ENCODE data around the gene SFSWAP.
"Not testable (repeated sequence)": the region's sequence is repeated elsewhere in the genome, so short reads cannot be mapped to it uniquely, and the experiment has no call there.

Gene SFSWAP

DNA sequence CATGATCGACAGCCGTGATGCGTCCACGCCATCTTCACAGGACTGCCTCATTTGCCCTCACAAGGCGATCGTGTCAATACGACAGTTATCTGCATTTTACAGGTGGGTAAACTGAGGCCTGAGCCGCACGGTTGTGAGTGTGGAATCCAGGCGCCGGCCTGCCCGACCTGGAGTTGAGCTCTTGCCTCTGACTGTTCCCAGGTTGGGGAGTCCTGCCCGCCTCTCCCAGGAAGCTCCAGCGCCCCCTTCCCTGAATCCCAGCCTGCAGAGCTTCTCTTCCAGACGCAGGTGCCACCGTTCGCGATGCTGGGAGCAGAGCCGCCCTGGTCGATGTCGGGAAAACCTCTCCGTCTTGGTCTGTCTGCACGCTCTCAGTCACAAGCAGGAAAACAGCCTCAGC lies 31.1 kb upstream of the SFSWAP start:
- DNase-seq (ENCODE audit: low read depth): not testable (repeated sequence)

DNA sequence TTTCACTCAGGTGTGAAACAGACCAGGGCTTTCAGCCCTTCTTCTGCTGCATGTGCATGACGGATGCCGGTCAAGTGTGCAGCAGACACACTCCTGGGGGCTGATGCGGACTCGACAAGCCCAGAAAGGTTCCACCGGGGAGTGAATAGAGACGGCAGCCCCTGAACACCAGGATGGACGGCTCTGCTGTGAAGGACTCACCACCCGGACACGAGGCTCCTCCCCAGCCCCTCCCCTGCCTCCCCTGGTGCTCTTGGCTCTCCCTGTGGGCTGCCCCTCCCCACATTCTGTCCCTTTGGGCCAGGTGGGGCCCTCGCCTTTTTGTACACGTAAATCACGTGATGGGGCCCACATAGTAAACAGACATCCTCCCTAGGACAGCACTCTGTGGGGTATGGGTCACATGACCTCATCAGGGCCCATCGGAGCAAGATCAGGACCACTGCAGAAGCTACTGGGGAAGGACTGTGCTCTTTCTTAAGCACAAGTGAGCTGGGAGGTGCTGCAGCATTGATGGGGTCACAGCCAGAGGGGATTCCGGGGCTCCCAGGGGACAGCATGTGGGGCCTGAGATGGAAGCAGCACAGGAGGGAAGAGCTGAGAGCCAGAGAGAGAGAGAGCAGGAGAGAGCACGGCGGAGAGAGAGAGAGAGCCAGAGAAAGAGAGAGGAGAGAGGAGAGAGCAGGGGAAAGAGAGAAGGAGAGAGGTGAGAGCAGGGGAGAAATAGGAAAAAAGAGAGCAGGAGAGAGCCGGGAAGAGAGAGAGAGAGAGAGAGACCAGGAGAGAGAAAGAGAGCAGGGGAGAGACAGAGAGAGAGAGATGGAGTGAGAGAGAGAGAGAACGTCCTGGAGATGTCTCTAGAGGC lies 30.3 kb upstream of the SFSWAP start:
- not testable (repeated sequence) for DNase-seq (ENCODE audit: low read depth)

DNA sequence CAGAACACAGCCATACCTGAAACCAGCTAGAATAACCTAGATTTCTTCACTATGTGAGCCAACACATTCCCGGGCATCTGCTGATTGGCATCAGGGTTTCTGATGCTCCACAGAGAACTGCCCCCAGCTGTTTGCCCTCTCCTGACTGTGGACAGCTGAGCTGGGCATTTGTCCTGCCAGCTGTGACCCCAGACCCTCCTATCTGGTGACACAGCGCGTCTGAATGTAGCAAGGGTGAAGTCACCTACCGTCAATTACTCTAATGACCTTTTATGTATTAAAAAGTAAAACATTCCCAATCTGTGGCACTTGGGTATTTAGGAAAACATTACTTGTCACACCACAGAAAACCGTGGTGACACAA lies 29.7 kb upstream of the SFSWAP start:
- DNase-seq (ENCODE audit: low read depth): no peak

DNA sequence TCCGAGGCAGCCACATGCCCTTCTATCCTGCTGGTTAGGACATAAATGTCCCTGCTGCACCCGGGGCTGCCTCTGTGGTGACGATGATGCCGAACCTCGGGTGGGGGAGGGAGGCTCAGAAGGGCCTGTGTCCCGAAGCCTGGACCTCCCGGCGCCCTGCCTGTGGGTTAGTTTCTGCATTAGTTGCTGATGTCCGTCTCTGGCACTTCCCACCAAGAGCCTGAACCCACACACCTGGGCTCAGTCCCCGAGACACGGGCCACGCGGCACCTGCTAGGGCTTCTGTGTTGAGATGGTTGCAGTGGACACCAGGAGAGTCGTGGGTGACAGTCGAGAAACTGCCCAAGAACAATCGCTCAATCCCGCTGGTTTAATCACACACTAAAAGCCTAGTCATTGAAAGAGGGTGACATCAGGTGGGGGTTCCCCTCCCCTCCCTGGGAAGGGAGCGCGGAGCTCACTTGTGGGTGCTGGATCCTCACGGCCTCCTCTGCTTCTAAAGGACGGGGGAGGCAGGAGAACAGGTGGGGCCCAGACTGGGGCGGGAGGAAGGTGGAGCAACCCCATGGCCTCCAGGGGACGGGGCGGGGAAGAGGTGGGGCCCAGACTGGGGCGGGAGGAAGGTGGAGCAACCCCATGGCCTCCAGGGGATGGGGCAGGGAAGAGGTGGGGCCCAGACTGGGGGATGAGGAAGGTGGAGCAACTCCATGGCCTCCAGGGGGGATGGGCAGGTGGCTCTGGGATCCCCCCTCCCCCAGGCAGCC lies 29.0 kb upstream of the SFSWAP start:
- DNase-seq (ENCODE audit: low read depth): not testable (repeated sequence)

DNA sequence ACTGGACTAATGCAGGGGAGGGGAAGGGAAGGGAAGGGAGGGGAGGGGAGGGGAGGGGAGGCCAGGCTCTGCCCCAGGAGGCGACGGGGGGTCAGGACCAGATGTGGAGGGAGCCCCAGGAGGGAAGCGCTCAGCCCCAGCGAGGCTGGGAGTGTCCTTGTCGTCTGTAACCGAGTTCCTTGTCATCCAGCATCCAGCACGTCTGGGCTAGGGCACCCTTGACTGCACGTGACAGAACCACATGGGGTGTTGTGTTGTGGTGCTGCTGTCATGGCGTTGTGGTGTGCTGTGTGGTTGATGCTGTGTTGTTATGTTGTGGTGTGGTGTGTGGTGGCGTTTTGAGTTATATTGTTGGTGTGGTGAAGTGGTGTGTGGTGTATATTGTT lies 28.4 kb upstream of the SFSWAP start:
- DNase-seq (ENCODE audit: low read depth): no peak

DNA sequence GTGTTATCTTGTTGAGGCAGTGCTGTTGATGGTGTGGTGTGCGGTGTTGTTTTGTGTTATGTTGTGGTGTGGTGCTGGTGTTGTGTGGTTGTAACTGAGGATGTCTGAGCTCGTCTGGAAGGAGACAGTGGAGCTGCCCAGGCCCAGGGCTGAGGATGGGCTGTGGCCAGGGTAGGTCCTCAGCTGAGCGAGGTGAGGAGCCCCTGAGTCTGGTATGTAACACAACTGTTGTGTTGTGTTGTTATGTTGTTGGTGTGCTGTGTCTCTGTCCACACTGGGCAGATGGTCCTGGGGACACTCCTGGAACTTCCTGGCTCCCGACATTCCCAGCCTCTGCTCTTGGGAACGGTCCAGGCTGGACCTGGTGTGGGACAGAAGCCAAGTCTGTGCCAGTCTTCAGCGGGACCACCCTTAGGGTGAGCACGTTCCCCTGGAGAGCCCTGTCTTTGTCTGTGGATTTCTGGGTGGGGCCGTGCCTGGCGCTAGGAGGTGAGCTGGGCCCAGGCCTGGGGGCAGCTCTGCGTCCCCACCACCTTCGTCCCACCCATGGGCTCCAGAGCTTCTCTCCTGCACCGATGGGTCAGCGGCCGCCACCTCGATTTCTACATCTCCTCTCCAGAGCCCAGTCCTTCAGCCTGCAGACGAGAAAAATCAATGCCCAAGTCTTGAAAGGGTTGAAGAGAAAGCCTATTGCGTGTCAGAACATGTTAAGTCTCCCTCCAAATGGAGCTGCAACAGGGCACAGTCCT lies 27.4 kb upstream of the SFSWAP start:
- DNase-seq (ENCODE audit: low read depth): no peak

DNA sequence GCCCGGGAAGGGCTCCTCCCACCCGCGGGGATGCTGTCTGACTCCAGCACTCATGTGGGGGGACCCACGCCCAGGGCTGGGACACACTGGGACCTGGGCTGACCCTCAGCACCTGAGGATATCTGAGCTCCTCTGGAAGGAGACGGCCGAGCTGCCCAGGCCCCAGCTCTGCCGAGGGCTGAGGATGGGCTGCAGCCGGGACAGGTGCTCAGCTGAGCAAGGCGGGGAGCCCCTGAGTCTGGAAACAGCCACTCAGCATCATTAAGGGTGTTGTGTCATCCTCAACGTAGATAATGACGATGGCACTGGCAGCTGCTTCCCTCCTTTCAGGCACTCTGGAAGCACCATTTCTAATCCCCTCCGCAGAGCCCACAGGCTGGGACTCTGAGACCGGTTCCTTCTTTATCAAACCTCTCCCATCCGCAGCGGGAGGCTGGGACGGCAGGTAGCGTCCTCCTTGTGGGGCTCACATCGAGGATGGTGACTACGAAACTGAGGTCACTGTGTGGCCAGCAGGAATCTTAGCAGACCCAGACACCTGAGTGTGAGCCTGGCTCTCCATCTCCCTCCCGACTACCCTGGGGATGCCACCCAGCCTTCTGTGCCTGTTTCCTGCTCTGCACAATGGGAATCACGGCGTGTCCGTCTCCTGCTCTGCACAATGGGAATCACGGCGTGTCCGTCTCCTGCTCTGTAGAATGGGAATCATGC lies 26.7 kb upstream of the SFSWAP start:
- DNase-seq (ENCODE audit: low read depth): no peak

DNA sequence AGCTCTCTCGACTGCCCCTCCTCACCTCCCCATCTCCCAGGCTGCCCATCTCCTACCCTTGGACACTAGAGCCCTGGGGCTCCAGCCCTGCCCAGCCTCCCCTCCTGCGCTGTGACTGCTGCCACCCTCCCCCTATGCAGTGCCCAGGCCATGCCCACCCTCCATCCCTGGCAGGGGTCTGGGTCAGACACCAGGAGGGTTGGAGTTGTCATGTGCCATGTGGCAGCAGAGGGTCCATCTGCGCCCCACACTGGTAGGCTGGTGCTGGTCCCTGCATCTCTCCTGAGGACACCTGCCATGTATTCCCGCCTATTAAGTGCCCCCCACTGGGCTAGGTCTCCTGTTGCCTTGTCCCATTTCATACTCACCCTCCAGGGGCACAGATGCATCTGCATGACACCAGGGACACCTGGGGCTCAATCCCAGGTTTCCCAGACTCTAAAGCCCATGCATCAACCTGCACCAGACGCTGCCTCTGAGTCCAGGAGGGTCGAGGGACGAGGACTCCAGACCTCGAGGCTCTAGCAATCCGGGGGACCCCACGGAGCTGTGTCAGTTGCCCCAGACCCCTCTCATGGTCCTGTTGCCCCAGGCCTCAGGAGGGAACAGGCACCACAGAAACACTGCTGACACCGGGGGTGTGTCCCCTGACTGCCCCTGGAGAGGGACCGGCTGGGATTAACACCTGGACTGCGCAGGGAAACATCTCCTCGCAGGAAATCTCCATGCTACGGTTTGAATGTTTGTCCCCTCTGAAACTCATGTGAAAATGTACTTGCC lies 23.4 kb upstream of the SFSWAP start:
- no peak for DNase-seq (ENCODE audit: low read depth)

DNA sequence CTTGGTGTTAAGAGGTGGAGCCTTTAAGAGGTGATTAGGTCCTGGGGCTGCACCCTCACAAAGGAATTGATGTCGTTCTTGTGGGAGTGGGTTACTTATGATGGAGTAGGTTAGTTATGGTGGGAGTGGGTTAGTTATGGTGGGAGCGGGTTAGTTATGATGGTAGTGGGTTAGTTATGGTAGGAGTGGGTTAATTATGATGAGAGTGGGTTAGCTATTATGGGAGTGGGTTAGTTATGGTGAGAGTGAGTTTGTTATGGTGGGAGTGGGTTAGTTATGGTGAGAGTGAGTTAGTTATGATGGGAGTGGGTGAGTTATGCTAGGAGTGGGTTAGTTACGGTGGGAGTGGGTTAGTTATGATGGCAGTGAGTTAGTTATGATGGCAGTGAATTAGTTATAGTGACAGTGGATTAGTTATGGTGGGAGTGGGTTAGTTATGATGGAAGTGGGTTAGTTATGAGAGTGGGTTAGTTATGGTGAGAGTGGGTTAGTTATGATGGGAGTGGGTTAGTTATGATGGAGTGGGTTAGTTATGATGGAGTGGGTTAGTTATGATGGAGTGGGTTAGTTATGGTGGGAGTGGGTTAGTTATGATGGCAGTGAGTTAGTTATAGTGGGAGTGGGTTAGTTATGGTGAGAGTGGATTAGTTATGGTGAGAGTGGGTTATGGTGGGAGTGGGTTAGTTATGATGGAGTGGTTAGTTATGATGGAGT lies 22.6 kb upstream of the SFSWAP start:
- DNase-seq (ENCODE audit: low read depth): no peak

DNA sequence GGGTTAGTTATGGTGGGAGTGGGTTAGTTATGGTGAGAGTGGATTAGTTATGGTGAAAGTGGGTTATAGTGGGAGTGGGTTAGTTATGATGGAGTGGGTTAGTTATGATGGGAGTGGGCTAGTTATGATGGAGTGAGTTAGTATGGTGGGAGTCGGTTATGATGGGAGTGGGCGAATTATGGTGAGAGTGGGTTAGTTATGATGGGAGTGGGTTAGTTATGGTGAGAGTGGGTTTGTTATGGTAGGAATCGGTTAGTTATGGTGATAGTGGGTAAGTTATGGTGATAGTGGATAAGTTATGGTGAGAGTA lies 22.1 kb upstream of the SFSWAP start:
- DNase-seq (ENCODE audit: low read depth): no peak

DNA sequence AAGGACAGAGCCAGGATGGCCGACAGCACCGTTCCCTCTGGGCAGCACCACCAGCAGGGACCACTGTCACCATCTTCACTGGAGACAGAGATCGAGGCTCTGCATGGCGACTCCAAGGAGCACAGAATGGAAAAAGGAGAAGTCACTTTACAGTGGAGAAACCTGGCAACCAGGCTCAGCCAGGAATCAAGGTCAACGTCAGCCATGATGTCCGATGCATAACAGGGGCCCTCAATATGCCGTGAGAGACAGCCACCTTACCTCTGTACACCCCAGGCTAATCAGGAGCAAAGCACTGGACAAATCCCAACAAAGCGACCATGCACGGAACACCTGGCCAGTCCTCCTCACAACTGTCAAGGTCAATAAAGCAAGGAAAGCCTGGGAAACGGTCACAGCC lies 20.6 kb upstream of the SFSWAP start:
- DNase-seq (ENCODE audit: low read depth): no peak

DNA sequence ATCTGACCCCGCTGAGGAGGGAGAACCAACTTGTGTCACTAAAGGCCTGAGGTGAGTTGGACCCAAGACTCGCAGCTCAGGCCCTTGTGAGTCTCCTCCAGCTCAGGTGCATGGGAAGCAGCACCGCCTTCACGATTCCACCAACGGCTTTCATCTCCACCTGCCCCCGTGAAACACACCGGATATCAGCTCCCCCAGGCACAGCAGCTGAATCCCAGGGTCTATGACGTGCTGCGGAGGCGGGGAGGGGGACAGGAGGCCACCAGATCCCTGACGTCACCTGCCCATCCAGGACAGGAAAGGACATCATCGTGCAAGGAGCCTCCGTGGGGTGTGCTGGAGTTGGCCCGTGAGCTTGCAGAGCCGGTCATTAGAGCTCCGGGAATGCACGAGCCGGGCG lies 18.5 kb upstream of the SFSWAP start:
- DNase-seq (ENCODE audit: low read depth): no peak

DNA sequence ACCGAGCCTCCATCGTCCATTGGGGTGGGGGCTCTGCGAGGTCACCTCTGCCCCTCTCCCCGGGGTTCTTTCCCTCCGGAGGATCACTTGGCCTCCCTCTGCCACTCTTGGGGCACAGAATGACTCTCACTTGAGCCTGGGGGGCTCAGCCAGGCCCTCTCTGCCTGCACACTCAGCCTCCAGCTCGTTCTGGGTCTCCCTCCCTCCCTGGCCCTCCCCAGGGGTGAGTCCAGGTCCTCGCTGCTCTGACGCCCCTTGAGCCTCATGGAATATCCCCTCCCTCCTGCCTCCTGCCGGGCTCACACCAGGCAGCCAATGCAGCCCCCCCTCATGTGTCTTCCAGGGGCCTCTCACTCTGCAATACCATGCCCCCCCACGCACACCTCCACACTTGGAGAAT lies 17.7 kb upstream of the SFSWAP start:
- DNase-seq (ENCODE audit: low read depth): no peak

DNA sequence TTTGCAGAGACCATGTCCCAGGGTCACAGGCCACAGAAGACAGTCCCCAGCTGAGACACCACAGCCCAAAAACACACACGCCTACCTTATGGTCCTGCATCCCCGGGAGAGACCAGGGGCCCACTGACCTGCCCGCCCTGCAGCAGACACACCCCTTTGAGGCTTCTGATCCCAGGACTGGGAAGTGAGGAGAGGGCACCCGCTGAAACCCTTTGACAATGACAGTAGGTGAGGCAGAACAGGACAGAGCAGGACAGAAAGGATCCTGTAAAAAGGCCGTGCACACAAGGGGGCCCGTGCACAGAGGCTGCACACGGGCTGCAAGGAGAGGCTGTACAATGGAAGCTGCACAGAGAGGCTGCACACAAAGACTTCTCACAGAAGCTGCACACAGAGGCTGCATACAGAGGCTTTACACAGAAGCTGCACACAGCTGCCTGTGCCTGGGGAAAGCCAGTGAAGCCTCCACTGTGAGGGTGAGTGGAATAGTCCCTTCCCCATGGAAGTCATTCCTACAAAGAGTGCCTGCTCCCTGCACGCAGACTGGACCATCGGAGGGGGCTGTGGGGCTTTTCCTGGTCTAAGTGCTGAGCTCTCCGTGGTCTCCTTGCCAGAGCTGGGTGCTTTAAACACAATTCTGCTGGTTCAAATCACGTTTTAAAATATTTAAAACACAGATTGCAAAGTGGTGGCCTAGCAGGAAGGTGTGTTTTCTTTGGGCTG lies 16.6 kb upstream of the SFSWAP start:
- no peak for DNase-seq (ENCODE audit: low read depth)

DNA sequence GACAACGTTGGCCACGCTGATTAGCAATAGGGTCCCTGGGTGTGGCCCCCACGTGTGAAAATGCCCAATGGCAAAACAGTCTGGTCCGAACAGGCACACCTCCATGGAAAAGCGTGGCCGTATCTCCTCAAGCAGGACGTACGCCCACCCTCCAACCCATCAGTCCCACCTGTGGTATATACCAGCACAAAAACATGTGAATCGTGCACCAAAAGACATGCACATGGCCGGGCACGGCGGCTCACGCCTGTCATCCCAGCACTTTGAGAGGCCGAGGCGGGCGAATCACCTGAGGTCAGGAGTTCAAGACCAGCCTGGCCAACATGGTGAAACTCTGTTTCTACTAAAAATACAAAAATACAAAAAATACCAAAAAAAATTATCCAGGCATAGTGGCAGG lies 14.9 kb upstream of the SFSWAP start:
- DNase-seq (ENCODE audit: low read depth): no peak

DNA sequence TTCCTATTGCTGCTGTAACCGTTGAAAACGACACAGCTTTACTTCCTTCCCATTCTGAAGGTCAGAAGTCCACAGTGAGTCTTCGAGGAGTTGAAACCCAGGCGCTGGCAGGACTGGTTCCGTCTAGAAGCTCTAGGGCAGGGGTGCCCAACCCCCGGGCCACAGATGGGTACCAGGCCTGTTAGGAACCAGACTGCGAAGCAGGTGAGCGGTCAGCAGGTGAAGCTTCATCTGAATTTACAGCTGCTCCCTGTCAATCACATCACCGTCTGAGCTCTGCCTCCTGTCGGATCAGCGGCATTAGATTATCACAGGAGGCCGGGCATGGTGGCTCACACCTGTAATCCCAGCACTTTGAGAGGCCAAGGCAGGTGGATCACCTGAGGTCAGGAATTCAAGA lies 12.6 kb upstream of the SFSWAP start:
- DNase-seq (ENCODE audit: low read depth): no peak

DNA sequence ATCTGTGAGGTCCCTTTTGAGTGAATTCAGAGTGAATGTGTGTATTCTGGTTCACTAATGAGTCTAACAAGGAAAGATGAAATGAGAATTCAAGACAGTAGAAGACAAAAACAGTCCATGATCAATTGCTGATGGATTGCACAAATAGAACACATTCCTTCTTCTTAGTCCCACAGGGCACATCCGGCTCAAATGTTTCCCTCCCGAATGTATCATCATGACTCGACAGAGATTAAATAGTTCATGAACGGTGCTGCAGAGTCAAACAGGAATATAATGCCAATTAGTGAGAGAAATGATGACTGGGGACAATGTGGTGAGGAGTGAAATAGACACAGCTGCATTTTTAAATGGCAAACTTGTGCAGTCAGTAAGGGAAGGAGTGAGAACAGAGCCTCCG lies 11.5 kb upstream of the SFSWAP start:
- no peak for DNase-seq (ENCODE audit: low read depth)

DNA sequence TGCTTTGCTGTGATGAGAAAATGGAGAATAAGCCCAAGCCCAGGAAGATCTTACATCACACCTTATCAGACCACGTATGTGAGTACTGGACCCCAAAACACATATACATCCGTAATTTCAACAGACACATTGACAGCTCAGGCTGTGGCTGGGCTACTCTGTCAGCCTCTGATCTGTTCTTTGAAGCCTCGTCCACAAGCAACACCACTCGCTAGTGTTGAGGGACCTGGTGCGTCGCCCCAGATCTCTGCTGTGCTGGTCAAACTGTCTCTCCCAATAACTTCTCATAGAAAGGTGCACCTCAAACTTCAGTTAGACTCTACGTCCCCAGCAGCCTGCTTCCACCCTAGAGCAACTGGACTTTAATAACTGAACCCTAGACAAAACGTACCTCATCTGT lies 10.6 kb upstream of the SFSWAP start:
- DNase-seq (ENCODE audit: low read depth): no peak

DNA sequence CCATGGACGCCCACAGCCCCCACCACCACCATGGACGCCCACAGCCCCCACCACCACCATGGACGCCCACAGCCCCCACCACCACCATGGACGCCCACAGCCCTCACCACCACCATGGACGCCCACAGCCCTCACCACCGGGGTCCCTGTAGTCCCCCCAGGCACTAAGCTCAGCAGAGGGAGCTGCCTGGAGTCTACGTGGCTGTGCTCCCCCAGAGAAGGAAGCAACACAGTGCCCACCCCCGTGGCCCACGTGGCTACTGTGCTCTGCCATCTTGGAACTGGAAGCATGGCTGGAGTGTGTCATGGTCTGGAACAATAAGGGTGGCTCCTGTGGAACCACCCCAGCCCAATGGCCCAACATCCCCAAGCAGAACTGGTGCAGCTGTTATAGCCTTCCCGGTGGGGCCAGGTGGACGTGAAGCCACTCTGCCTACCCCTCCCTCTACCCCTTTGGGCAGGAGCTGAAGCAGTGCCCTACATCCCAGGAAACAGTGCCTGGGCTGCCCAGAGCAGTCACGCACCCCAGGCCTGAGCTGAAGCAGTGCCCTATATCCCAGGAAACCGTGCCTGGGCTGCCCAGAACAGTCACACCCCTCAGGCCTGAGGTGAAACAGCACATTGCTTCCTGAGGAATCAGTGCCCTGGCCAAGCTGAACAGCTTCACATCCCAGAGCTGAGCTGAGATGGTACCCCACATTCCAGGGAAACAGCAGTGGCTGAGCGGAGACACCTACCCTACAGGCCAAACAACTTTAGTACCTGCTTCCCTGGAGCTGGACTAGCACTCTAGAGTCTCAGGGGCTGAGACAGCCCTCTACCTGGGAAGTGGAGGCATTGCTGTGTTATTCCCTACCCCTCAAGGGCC lies 9.0 kb upstream of the SFSWAP start:
- no peak for DNase-seq (ENCODE audit: low read depth)

DNA sequence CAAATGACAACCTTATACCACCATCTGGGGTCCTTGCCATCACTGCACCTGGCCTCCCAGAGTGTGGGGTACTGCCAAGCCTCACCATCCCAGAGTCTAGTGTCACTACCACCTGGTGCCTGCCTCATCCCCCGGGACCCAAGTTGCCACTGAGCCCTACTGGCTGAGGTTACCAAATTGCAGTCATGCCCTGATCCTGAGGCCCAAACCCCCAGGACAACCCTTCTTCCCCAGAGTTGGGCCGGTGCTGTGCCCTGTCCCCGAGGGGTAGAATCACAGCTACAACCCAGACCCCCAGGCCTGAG lies 8.4 kb upstream of the SFSWAP start:
- DNase-seq (ENCODE audit: low read depth): no peak

Data from GM04504 (cell line).